Measurements from ENCODE around the gene RNF133. TPM values are rescaled to one million over a fixed set of nuclear protein-coding genes. Genes with fewer than 3 reads are reported as not detected.

RNF133 gene
- total and polyA plus RNA-seq, 8 donors, result 0.14 to 1.6 (median 0.32) TPM

DNA sequence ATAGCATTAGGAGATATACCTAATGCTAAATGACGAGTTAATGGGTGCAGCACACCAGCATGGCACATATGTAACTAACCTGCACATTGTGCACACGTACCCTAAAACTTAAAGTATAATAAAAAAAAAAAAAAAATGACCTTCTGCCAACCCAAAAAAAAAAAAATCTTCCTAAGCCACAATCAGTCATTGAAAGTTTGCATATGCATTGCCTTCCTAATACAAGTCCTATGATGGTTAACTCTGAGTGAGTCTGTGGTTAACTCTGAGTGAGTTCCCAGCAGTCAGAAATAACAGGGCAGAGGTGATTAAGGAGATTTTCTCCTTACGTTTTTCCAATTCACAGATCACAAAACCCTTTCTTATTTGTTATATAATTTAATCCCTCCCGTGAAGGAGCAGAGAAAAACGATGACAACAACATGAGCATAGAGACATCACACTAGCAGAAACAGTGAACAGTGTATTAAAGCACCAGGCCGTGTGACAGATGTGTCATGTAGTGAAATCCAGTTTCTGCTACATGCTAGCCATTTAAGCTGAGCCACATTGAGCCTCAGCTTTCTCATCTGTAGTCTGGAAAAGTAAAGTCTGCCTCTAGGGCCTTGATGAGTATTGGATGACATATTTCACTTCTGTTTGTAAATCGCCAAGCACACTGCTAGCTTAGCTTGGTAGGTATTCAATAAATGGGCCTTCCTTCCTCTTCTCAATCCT, 11.2 kb upstream of the RNF133 start:
- peaks cover 0 to 2% of the 10 kb centered on the region in 2 donors for H3K9me3 ChIP-seq
- no peak for DNase-seq
- H3K4me3 ChIP-seq, result no peak overlapping the region
- no peaks in the 10 kb centered on the region for H3K4me1 ChIP-seq
- H3K36me3 ChIP-seq, result no peaks in the 10 kb centered on the region
- H3K27me3 ChIP-seq, result no peaks in the 10 kb centered on the region
- intact Hi-C loops (cut with DNase I), result no loop called here
- no peak overlapping the region for H3K27ac ChIP-seq
- TF ChIP-seq, protein P1, sequence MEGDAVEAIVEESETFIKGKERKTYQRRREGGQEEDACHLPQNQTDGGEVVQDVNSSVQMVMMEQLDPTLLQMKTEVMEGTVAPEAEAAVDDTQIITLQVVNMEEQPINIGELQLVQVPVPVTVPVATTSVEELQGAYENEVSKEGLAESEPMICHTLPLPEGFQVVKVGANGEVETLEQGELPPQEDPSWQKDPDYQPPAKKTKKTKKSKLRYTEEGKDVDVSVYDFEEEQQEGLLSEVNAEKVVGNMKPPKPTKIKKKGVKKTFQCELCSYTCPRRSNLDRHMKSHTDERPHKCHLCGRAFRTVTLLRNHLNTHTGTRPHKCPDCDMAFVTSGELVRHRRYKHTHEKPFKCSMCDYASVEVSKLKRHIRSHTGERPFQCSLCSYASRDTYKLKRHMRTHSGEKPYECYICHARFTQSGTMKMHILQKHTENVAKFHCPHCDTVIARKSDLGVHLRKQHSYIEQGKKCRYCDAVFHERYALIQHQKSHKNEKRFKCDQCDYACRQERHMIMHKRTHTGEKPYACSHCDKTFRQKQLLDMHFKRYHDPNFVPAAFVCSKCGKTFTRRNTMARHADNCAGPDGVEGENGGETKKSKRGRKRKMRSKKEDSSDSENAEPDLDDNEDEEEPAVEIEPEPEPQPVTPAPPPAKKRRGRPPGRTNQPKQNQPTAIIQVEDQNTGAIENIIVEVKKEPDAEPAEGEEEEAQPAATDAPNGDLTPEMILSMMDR (IDR thresholded peaks at IDR 0.05), result no peak
- ATAC-seq, result no peak

DNA sequence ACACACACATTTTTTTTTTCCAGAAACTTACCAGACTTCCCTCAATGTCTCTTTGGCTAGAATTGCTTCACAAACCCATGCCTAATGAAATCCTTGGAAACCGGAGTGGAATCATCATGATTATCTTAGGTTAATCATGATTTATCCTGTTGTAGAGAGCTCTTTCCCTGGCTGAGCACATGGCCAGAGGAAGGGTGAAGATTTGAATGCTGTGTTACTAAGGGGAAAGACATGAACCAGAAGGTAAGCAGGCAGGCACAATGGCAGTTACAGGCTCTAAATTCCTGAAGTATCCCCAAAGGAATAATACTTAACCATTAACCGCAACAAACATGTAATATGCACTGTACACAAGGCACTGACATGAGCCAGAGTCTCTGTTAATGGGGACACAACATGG, 7.9 kb upstream of the RNF133 start:
- TF ChIP-seq, protein P1 (IDR thresholded peaks at IDR 0.05), result no peak
- Histone ChIP-seq H3K9me3 (peaks cover 0 to 2% of the 10 kb centered on the region in 2 donors), H3K27me3 (no peaks in the 10 kb centered on the region), H3K4me1 (no peaks in the 10 kb centered on the region), H3K27ac (no peak overlapping the region), H3K4me3 (no peak overlapping the region), H3K36me3 (no peaks in the 10 kb centered on the region)
- no peak for ATAC-seq
- DNase-seq, result no peak
- intact Hi-C loops (cut with DNase I), result no loop called here

DNA sequence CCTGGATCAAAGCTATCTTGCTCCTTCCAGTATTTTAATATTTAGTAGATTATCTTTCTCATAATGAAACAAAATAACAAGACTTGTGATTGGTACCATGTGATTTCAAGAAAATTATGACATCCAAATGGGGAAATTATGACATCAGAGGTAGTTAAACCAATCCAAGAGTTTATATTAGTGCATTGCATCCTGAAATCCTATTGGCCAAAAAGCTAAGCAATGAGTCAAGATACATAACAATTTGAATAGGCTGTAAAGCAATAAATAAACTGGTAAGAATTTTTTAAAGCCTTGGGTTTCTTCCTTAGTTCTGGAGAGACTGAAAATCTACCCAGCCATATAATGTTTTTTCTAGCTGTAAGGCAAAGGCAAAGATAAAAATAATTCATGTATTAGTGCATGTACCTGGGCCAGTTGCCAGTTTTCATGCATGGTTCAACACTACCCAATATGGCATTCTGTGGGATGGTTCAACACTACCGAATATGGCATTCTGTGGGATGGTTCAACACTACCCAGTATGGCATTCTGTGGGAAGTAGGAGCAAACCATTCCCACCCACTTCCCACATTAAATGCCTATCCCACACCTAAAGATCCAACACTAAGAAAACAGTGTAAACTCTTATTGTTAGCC, 4.1 kb upstream of the RNF133 start, which contains the start of gene RNF148:
Gene RNF148 (minus strand): TSS at position 51 of the 639 bp plus-strand sequence. CDS start 172 bp downstream, outside the sequence.
- DNase-seq, result no peak
- no peak within 1 kb of the TSS for H3K27ac ChIP-seq
- intact Hi-C loops (cut with DNase I), result no loop called here
- no peaks in the 10 kb centered on the region for H3K4me1 ChIP-seq
- H3K36me3 ChIP-seq, result no peaks in the 10 kb centered on the region
- TF ChIP-seq, protein P1 (IDR thresholded peaks at IDR 0.05), result no peak
- no peak within 1 kb of the TSS for H3K4me3 ChIP-seq
- ATAC-seq, result no peak
- H3K9me3 ChIP-seq, result no peaks in the 10 kb centered on the region
- H3K27me3 ChIP-seq, result no peaks in the 10 kb centered on the region

DNA sequence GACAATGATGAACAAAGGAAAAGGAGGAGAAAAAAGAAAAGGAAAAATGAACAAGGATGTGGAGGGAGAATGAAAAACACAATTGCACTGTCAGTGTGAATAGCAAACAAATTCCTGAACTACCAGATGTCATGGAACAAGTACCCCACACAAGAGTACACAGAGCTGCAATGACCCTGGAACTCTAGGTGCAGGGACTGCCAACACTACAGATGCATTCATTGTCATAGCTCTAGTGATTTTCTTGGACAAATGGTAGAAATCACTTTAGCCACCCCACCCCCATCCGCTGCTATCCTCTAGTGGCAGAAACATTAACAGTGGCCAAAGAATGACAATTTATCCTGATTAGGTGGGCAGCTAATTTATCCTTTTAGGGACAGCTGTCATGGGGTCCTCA, 3.1 kb downstream of the RNF133 start:
- no peak overlapping the region for H3K27ac ChIP-seq
- H3K36me3 ChIP-seq, result no peaks in the 10 kb centered on the region
- H3K27me3 ChIP-seq, result no peaks in the 10 kb centered on the region
- DNase-seq (no peak), ATAC-seq (no peak)
- TF ChIP-seq, protein P1 (IDR thresholded peaks at IDR 0.05), result no peak
- no peaks in the 10 kb centered on the region for H3K4me1 ChIP-seq
- intact Hi-C loops (cut with DNase I), result no loop called here
- peaks cover 0 to 3% of the 10 kb centered on the region in 2 donors for H3K9me3 ChIP-seq
- no peak overlapping the region for H3K4me3 ChIP-seq

DNA sequence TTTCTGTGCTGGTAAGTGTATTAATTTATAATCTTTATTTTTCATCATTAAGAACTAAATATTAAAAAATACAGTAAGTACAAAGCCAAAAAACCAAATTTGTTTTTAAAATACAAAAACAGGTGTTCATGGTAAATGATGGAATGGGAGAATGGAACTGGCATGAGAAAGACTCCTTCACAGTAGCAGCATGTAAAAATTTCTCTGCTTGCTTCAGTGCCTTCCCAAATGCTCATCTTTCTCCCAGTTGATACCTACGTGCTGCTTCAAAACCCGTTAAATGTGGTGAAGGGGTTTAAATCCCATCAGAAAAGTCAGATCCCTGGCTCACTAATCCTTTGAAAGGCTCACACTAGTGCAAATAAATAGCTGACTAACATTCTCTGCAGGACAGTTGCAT, 4.2 kb downstream of the RNF133 start:
- H3K36me3 ChIP-seq, result no peaks in the 10 kb centered on the region
- H3K27me3 ChIP-seq, result no peaks in the 10 kb centered on the region
- H3K4me3 ChIP-seq, result no peak overlapping the region
- no peak overlapping the region for H3K27ac ChIP-seq
- TF ChIP-seq, protein P1 (IDR thresholded peaks at IDR 0.05), result no peak
- no peaks in the 10 kb centered on the region for H3K4me1 ChIP-seq
- DNase-seq, result no peak
- peaks cover 0 to 3% of the 10 kb centered on the region in 2 donors for H3K9me3 ChIP-seq
- no peak for ATAC-seq
- intact Hi-C loops (cut with DNase I), result no loop called here

All from left lung (tissue), 10 donors.